Panc1 (cell line): ENCODE results near the gene GRM7. TPM values are rescaled to one million over a fixed set of nuclear protein-coding genes. Genes with fewer than 3 reads are reported as not detected.

ENCODE experiments used
- ATAC-seq: fragments of 200-7000 bp; cut with Tn5 transposase; 2 replicates; pipeline ENCODE4 v1.9.1; 2020; ENCODE audit warnings: mild to moderate bottlenecking, moderate library complexity
- BruUV-seq: library from RNA; stranded (reverse); fragments of 400-500 nt; replicated peaks from 2 replicates; lab custom pipeline; 2021; lab: Mats Ljungman, UMichigan
- CTCF ChIA-PET: fragments of 300-600 bp; sonication (Branson Sonifier 250); formaldehyde crosslinking; loops from one replicate; lab custom pipeline; 2022; ENCODE audit warnings: antibody characterized with exemption; lab: Charles Lee
- POLR2A ChIA-PET: fragments of 300-600 bp; sonication (Branson Sonifier 250); formaldehyde crosslinking; loops from one replicate; lab custom pipeline; 2022; ENCODE audit warnings: antibody characterized with exemption; lab: Charles Lee
- DNase-seq: peaks from one replicate; pipeline ENCODE4 v3.0.0-alpha.2; 2010; ENCODE audit warnings: low read depth, low spot score
- H3K27ac ChIP-seq: 2 replicates; pipeline ENCODE4 v1.5.1; 2011; ENCODE audit warnings: mild to moderate bottlenecking, low read length, inconsistent platforms
- H3K27me3 ChIP-seq: fragments of 200-500 bp; sonication (Bioruptor generic); 2 replicates; pipeline ENCODE4 v1.6.0; 2014; ENCODE audit warnings: low read length, inconsistent platforms; ENCODE audit not compliant: control insufficient read depth, insufficient read depth
- H3K36me3 ChIP-seq: fragments of 200-500 bp; sonication (Bioruptor generic); 2 replicates; pipeline ENCODE4 v1.5.1; 2014; ENCODE audit warnings: inconsistent platforms, mild to moderate bottlenecking, low read length, moderate library complexity; ENCODE audit not compliant: control insufficient read depth, insufficient read depth
- H3K4me1 ChIP-seq: 2 replicates; pipeline ENCODE4 v1.5.1; 2011; ENCODE audit warnings: inconsistent platforms, mild to moderate bottlenecking, low read length, moderate library complexity; ENCODE audit not compliant: control insufficient read depth, insufficient read depth
- H3K4me3 ChIP-seq, 2 experiments: 2 replicates each; pipeline ENCODE4 v1.5.1; 2011 to 2012; ENCODE audit warnings: low read depth in 2 of 2, low read length in 2 of 2, mild to moderate bottlenecking in 2 of 2, inconsistent platforms in 1 of 2, moderate library complexity in 1 of 2
- H3K9me3 ChIP-seq: fragments of 200-500 bp; sonication (Bioruptor generic); 2 replicates; pipeline ENCODE4 v1.5.1; 2014; ENCODE audit warnings: low read depth, mild to moderate bottlenecking, inconsistent platforms, low read length, moderate library complexity; ENCODE audit not compliant: control insufficient read depth, insufficient read depth
- CTCF ChIP-seq: fragments of 450-650 bp; IDR thresholded peaks from 2 replicates; pipeline ENCODE4 v1.5.1; 2017; ENCODE audit warnings: mild to moderate bottlenecking
- POLR2AphosphoS5 ChIP-seq: IDR thresholded peaks from 2 replicates; pipeline ENCODE4 v1.6.1; 2012; ENCODE audit warnings: mild to moderate bottlenecking, low read depth, low read length, moderate library complexity
- SIN3A ChIP-seq: IDR thresholded peaks from 2 replicates; pipeline ENCODE4 v1.6.1; 2012; ENCODE audit warnings: low read depth, mild to moderate bottlenecking, low read length, moderate library complexity, borderline replicate concordance; ENCODE audit not compliant: insufficient read depth
- TCF7L2 ChIP-seq: IDR thresholded peaks from 2 replicates; pipeline ENCODE4 v1.6.1; 2011; ENCODE audit warnings: mild to moderate bottlenecking, low read depth, low read length, inconsistent platforms
- in situ Hi-C: cut with HindIII; loops from 2 replicates; pipeline ENCODE4 v1.10.0; 2016; ENCODE audit warnings: low sequenced_read_pairs, low pct_unique_long_range_greater_than_20kb
- intact Hi-C: fragments of 100-400 bp; cut with micrococcal nuclease; formaldehyde crosslinking; loops from one replicate; pipeline ENCODE4 v1.10.0; 2022; ENCODE audit not compliant: unreplicated experiment
- total RNA-seq: library from RNA; stranded (reverse); gene quantifications from one replicate; pipeline ENCODE4 v1.2.1, GENCODE V29; 2021; ENCODE audit not compliant: unreplicated experiment
- TF ChIP-seq, protein P1 (sequence below), 2 experiments: IDR thresholded peaks; 2 replicates each; pipeline ENCODE4 v1.6.1; 2011 to 2012; ENCODE audit warnings: low read depth in 2 of 2, control low read depth in 1 of 2, low read length in 1 of 2, mild to moderate bottlenecking in 1 of 2, moderate library complexity in 1 of 2; ENCODE audit not compliant: insufficient read depth in 1 of 2

The GRM7 gene
- total RNA-seq, 1 experiment from 2014 or later, result not detected

DNA sequence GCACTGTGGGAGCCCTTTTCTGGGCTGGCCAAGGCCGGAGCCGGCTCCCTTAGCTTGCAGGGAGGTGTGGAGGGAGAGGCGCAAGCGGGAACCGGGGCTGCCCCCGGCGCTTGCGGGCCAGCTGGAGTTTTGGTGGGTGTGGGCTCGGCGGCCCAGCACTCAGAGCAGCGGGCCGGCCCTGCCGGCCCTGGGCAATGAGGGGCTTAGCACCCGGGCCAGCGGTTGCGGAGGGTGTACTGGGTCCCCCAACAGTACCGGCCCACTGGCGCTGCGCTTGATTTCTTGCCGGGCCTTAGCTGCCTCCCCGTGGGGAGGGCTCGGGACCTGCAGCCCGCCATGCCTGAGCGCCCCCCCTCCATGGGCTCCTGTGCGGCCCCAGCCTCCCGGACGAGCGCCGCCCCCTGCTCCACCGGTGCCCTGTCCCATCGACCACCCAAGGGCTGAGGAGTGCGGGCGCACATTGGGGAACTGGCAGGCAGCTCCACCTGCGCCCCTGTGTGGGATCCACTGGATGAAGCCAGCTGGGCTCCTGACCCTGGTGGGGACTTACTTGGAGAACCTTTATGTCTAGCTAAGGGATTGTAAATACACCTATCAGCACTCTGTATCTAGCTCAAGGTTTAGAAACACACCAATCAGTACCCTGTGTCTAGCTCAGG is 707.7 kb downstream of the GRM7 start:
- Histone ChIP-seq H3K4me1 (no peaks in the 10 kb centered on the region), H3K27me3 (no peaks in the 10 kb centered on the region), H3K4me3 (no peak overlapping the region), H3K36me3 (no peaks in the 10 kb centered on the region), H3K27ac (no peak overlapping the region), H3K9me3 (no peaks in the 10 kb centered on the region)
- no TSS peak for BruUV-seq
- in situ Hi-C loops (no loop called here), intact Hi-C loops (no loop called here)
- CTCF ChIA-PET, result no interaction called here
- TF ChIP-seq POLR2AphosphoS5 (no peak), CTCF (no peak), TCF7L2 (no peak), SIN3A (no peak)
- TF ChIP-seq, protein P1, sequence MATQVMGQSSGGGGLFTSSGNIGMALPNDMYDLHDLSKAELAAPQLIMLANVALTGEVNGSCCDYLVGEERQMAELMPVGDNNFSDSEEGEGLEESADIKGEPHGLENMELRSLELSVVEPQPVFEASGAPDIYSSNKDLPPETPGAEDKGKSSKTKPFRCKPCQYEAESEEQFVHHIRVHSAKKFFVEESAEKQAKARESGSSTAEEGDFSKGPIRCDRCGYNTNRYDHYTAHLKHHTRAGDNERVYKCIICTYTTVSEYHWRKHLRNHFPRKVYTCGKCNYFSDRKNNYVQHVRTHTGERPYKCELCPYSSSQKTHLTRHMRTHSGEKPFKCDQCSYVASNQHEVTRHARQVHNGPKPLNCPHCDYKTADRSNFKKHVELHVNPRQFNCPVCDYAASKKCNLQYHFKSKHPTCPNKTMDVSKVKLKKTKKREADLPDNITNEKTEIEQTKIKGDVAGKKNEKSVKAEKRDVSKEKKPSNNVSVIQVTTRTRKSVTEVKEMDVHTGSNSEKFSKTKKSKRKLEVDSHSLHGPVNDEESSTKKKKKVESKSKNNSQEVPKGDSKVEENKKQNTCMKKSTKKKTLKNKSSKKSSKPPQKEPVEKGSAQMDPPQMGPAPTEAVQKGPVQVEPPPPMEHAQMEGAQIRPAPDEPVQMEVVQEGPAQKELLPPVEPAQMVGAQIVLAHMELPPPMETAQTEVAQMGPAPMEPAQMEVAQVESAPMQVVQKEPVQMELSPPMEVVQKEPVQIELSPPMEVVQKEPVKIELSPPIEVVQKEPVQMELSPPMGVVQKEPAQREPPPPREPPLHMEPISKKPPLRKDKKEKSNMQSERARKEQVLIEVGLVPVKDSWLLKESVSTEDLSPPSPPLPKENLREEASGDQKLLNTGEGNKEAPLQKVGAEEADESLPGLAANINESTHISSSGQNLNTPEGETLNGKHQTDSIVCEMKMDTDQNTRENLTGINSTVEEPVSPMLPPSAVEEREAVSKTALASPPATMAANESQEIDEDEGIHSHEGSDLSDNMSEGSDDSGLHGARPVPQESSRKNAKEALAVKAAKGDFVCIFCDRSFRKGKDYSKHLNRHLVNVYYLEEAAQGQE (IDR thresholded peaks at IDR 0.05; ENCODE audit: insufficient read depth in 1 of 2, low read depth in 2 of 2, low read length in 1 of 2), result no peak
- ATAC-seq (no peak), DNase-seq (no peak)
- POLR2A ChIA-PET, result no interaction called here

DNA sequence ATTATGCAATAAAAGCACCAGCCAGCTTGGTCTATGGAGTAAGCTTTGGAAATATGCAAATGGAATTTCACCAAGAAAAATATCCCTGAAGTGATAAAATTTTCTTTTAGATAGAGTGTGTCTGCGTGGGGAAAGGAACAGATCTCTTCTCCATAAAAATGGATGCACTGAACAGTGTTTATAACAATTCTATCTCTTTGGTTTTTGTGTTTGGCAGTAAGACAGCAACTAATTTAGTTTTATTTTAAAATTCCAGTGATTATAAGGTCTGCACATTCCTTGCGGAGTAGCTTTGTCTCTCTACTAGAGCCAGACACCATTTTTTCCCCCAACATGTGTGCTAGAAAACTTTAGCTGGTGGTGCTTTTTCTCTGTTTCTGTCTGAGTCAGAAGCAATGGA is 712.4 kb downstream of the GRM7 start:
- DNase-seq, result no peak
- POLR2A ChIA-PET, result no interaction called here
- Histone ChIP-seq H3K36me3 (no peaks in the 10 kb centered on the region), H3K4me1 (no peaks in the 10 kb centered on the region), H3K27ac (no peak overlapping the region), H3K4me3 (no peak overlapping the region), H3K9me3 (no peaks in the 10 kb centered on the region), H3K27me3 (no peaks in the 10 kb centered on the region)
- no peak for ATAC-seq
- BruUV-seq, result no TSS peak
- TF ChIP-seq CTCF (no peak), TCF7L2 (no peak), POLR2AphosphoS5 (no peak), SIN3A (no peak)
- TF ChIP-seq, protein P1 (IDR thresholded peaks at IDR 0.05; ENCODE audit: insufficient read depth in 1 of 2, low read depth in 2 of 2, low read length in 1 of 2), result no peak
- in situ Hi-C loops (no loop called here), intact Hi-C loops (no loop called here)
- CTCF ChIA-PET, result no interaction called here
